A549 (cell line): Measurements from ENCODE around the gene PALM3.

ENCODE experiments used
- BHLHE40 ChIP-seq: IDR thresholded peaks from 2 replicates; pipeline ENCODE4 v1.6.1; 2012; ENCODE audit warnings: low read depth, low read length, inconsistent platforms
- CBX2 ChIP-seq: fragments of 200-600 bp; sonication (generic); IDR thresholded peaks from 2 replicates; pipeline ENCODE4 v1.6.1; 2016; ENCODE audit warnings: low read depth, mild to moderate bottlenecking, borderline replicate concordance
- CHD2 ChIP-seq: fragments of 150-350 bp; IDR thresholded peaks from 2 replicates; pipeline ENCODE4 v1.6.1; 2014; ENCODE audit warnings: low read length; ENCODE audit not compliant: partially characterized antibody
- ELK1 ChIP-seq: fragments of 150-350 bp; IDR thresholded peaks from 2 replicates; pipeline ENCODE4 v1.6.1; 2014; ENCODE audit warnings: low read depth, mild to moderate bottlenecking, low read length
- JUN ChIP-seq, 2 experiments: fragments of >200 bp; sonication (Bioruptor Twin); formaldehyde crosslinking; IDR thresholded peaks; 2 replicates in 1 of 2; 3 replicates in 1 of 2; pipeline ENCODE4 v1.6.1; 2016 to 2017
- POLR2A ChIP-seq: IDR thresholded peaks from 2 replicates; pipeline ENCODE4 v1.6.1; 2012; ENCODE audit warnings: mild to moderate bottlenecking, low read length
- POLR2AphosphoS2 ChIP-seq: conservative IDR thresholded peaks from 2 replicates; pipeline ENCODE4 v1.6.1; 2012; ENCODE audit warnings: low read length, improper control_type of control experiment, inconsistent platforms
- RAD21 ChIP-seq, 2 experiments: fragments of >200 bp in 1 of 2; sonication (Bioruptor Twin) in 1 of 2; formaldehyde crosslinking in 1 of 2; IDR thresholded peaks in 1 of 2; conservative IDR thresholded peaks in 1 of 2; 2 replicates in 1 of 2; 3 replicates in 1 of 2; pipeline ENCODE4 v1.6.1; 2012 to 2018; ENCODE audit warnings: inconsistent platforms in 1 of 2
- RCOR1 ChIP-seq: fragments of 150-350 bp; IDR thresholded peaks from 2 replicates; pipeline ENCODE4 v1.6.1; 2014; ENCODE audit warnings: antibody characterized with exemption, low read length, low read depth
- ZSCAN20 ChIP-seq: fragments of 250-450 bp; sonication (Bioruptor Pico); IDR thresholded peaks from 2 replicates; pipeline ENCODE4 v1.8.0; 2022; ENCODE audit warnings: mild to moderate bottlenecking, moderate library complexity
- TF ChIP-seq, protein P1 (sequence below): fragments of >200 bp; sonication (Bioruptor Twin); formaldehyde crosslinking; IDR thresholded peaks from 3 replicates; pipeline ENCODE4 v1.5.1; 2016
- TF ChIP-seq, protein P2 (sequence below): fragments of 450-650 bp; IDR thresholded peaks from 2 replicates; pipeline ENCODE4 v1.6.1; 2014; ENCODE audit warnings: antibody characterized with exemption
- TF ChIP-seq, protein P3 (sequence below): fragments of >200 bp; sonication (Bioruptor Twin); formaldehyde crosslinking; IDR thresholded peaks from 3 replicates; pipeline ENCODE4 v1.6.1; 2016
- TF ChIP-seq, protein P4 (sequence below): fragments of 200-600 bp; sonication (generic); IDR thresholded peaks from 2 replicates; pipeline ENCODE4 v1.6.1; 2016; ENCODE audit warnings: antibody characterized with exemption, mild to moderate bottlenecking, moderate library complexity

GRCh38 chr19:14093117-14093823 lies 31.4 kb upstream of the PALM3 start:
- TF ChIP-seq, protein P1, sequence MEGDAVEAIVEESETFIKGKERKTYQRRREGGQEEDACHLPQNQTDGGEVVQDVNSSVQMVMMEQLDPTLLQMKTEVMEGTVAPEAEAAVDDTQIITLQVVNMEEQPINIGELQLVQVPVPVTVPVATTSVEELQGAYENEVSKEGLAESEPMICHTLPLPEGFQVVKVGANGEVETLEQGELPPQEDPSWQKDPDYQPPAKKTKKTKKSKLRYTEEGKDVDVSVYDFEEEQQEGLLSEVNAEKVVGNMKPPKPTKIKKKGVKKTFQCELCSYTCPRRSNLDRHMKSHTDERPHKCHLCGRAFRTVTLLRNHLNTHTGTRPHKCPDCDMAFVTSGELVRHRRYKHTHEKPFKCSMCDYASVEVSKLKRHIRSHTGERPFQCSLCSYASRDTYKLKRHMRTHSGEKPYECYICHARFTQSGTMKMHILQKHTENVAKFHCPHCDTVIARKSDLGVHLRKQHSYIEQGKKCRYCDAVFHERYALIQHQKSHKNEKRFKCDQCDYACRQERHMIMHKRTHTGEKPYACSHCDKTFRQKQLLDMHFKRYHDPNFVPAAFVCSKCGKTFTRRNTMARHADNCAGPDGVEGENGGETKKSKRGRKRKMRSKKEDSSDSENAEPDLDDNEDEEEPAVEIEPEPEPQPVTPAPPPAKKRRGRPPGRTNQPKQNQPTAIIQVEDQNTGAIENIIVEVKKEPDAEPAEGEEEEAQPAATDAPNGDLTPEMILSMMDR: no peak
- TF ChIP-seq POLR2A (no peak), POLR2AphosphoS2 (no peak), CHD2 (no peak), RCOR1 (no peak), CBX2 (no peak), JUN (IDR thresholded peaks at IDR 0.05) (no peak), ZSCAN20 (CRISPR knock-in tag) (no peak), RAD21 (conservative IDR thresholded peaks at IDR 0.05 in 1 of 2, IDR thresholded peaks at IDR 0.05 in 1 of 2) (no peak), BHLHE40 (no peak), ELK1 (no peak)
- TF ChIP-seq, protein P2, sequence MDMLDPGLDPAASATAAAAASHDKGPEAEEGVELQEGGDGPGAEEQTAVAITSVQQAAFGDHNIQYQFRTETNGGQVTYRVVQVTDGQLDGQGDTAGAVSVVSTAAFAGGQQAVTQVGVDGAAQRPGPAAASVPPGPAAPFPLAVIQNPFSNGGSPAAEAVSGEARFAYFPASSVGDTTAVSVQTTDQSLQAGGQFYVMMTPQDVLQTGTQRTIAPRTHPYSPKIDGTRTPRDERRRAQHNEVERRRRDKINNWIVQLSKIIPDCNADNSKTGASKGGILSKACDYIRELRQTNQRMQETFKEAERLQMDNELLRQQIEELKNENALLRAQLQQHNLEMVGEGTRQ: no peak
- TF ChIP-seq, protein P3, sequence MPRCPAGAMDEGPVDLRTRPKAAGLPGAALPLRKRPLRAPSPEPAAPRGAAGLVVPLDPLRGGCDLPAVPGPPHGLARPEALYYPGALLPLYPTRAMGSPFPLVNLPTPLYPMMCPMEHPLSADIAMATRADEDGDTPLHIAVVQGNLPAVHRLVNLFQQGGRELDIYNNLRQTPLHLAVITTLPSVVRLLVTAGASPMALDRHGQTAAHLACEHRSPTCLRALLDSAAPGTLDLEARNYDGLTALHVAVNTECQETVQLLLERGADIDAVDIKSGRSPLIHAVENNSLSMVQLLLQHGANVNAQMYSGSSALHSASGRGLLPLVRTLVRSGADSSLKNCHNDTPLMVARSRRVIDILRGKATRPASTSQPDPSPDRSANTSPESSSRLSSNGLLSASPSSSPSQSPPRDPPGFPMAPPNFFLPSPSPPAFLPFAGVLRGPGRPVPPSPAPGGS: no peak
- TF ChIP-seq, protein P4, sequence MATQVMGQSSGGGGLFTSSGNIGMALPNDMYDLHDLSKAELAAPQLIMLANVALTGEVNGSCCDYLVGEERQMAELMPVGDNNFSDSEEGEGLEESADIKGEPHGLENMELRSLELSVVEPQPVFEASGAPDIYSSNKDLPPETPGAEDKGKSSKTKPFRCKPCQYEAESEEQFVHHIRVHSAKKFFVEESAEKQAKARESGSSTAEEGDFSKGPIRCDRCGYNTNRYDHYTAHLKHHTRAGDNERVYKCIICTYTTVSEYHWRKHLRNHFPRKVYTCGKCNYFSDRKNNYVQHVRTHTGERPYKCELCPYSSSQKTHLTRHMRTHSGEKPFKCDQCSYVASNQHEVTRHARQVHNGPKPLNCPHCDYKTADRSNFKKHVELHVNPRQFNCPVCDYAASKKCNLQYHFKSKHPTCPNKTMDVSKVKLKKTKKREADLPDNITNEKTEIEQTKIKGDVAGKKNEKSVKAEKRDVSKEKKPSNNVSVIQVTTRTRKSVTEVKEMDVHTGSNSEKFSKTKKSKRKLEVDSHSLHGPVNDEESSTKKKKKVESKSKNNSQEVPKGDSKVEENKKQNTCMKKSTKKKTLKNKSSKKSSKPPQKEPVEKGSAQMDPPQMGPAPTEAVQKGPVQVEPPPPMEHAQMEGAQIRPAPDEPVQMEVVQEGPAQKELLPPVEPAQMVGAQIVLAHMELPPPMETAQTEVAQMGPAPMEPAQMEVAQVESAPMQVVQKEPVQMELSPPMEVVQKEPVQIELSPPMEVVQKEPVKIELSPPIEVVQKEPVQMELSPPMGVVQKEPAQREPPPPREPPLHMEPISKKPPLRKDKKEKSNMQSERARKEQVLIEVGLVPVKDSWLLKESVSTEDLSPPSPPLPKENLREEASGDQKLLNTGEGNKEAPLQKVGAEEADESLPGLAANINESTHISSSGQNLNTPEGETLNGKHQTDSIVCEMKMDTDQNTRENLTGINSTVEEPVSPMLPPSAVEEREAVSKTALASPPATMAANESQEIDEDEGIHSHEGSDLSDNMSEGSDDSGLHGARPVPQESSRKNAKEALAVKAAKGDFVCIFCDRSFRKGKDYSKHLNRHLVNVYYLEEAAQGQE: no peak
